ENCODE results near the gene AP2A2.

Gene AP2A2

DNA sequence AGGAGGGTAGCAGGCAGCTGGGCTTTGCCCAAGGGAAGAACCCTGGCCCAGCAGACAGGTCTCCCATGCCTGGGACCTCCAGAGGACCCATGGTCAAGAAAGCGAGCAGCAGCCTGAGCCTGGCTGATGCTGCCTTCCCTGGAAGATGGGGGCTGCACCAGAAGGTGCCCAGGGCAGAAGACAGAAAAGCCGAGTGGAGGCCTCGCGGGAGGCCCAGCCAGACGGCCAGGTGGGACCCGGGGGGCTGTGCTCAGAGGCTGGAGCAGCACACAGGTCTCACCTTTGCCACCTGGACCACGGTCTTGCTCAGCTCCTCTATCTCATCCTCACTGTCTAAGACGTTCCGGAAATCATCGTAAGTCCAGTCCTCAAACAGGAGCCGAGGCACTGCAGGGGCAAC lies 25.9 kb upstream of the AP2A2 start:
- no peak for DNase-seq

GRCh38 chr11:900545-900944 lies 25.1 kb upstream of the AP2A2 start:
- DNase-seq: no peak

DNA sequence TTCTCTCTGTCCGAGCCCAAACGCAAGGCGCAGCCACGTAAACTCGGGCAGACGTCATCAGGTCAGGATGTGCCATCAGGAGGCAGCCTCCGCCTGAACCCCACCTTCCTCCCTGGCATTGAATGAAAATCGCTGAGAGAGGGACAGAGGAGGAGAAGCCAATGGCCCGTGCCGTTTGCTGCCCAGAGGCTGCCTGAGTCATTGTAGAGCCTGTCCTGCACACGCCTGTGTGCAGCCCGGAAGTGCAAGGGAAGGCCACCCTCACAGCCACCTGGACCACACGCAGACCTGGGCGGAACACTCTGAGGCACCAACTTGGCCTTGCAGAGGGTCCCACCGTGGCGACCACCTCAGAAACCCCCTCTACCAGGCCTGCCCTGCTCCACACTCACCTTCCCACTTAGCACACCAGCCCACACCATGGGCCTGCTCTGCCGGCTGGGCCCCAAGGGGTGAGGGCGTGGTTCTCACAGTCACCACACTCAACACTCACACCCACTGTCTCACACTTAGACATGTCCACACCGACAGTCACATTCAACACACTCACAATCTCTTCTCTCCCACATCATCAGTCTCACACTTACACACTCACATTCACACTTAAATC lies 24.1 kb upstream of the AP2A2 start:
- no peak for DNase-seq

GRCh38 chr11:904380-904779 lies 21.3 kb upstream of the AP2A2 start:
- no peak for DNase-seq

GRCh38 chr11:905952-906351 lies 19.7 kb upstream of the AP2A2 start:
- no peak for DNase-seq

DNA sequence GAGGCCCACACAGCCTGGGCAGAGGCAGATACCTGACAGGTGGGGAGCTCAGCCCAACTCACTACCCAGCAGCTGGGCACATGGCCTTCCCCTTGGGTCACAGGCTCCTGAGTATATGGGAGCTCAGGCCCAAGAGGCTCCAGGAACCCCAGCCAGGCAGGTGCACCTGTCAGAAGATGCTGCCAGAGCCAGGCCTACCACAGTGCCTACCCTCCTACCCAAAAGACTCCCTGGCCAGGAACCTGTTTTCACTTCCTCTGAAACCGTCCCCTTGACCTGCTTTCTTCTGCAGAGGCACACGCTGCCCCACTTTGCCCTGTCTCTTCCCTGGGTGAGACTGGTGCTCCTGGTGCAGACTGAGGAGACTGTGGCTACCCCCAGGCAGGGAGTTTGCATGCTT lies 18.0 kb upstream of the AP2A2 start:
- no peak for DNase-seq

DNA sequence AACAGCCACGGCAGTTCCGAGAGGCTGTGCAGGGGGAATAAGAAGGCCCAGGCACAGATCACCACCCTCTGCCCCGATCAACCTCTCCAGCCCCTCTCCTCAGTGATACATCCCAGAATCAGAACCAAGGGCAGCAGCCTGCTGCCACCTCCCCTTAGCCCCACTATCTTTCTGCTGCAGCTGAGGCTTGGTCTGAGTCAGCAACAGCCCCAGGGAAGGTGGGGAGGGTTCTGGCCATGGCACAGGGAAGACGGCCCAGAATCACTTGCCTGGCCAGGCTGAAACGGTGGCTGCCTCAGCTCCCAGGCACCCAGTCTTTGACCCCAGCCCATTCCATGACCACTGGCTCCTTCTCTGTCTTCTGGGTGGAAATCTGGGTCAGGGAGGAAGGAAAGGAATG lies 17.4 kb upstream of the AP2A2 start:
- DNase-seq: no peak

DNA sequence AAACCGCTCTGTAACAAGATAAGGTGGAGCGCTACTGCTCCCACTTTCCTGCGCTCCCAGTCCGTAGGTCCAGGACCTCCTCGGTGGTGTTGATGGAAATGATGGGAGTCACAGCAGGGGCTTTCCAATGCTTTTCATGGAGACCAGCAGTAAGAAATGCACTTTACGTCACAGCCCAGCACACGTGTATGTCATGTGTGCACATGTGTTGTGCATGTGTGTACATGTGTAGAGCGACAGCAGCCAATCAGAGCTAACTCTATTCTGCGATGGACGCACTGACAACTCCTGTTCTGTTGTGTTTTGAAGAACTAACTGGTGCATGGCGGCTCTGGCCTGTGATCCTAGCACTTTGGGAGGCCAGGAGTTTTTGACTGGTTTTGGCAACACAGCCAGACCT lies 16.3 kb upstream of the AP2A2 start:
- no peak for DNase-seq

GRCh38 chr11:910044-910588 lies 15.6 kb upstream of the AP2A2 start:
- DNase-seq: no peak

GRCh38 chr11:910589-911030 lies 15.1 kb upstream of the AP2A2 start, which contains the start of gene CHID1:
TSS of gene CHID1 (minus strand) at chr11:910810. CDS start at chr11:904816, 5,994 bp downstream.
- DNase-seq: peak; percentile 94

- peak; percentile 66 for DNase-seq
Measured at GRCh38 chr11:911031-911889, 14.4 kb upstream of the AP2A2 start.

- no peak for DNase-seq
Measured at GRCh38 chr11:911890-912219, 13.8 kb upstream of the AP2A2 start.

DNA sequence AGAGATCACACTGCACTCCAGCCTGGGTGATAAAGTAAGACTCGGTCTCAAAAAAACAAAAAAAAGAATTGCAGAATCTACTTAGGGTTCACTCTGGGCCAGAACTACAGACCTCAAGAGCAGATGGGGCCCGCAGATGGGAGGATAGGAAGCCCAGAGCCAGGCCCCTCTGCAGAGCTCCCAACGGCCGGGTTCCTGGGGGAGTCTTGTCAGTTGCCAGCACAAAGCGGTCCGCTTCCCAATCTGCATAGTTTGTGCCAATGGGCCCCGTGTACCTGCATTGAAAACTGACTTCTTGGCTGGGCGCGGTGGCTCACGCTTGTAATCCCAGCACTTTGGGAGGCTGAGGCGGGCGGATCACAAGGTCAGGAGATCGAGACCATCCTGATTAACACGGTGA lies 13.4 kb upstream of the AP2A2 start:
- DNase-seq: peak; percentile 13

DNA sequence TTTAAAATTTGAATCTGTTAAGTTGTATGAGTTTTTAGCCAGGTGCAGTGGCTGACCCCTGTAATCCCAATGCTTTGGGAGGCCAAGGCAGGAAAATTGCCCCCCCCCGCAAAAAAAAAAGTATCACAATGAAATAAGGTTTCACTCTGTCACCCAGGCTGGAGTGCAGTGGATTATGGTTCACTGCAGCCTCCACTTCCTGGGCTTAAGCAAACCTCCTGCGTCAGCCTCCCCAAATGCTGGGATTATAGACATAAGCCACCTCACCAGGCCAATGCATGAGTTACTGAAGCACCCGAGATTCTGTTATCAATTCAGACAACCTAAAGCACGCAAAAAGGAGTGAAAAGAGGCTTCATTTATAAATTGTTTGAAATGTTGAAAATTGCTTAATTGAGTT lies 12.6 kb upstream of the AP2A2 start:
- DNase-seq: no peak

DNA sequence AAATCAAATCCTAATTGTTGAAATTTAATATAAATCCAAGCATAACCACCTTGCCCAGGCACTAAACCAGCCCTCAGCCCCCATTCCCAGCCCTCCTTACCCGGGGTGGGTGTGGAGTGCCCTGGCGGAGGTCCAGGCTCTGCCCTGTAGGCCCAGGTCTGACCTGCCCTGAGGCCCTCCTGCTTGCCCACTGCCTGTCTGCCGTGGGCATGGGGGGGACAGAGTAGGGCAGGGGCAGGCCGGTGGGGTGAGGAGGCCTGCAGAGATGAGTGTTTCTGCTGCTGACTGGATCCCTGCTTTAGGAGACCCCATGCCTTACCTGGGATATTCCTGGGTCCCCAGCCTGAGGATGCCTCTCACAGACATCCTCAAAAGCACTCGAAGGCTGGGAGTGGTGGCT lies 11.5 kb upstream of the AP2A2 start:
- peak; percentile 13 for DNase-seq

DNA sequence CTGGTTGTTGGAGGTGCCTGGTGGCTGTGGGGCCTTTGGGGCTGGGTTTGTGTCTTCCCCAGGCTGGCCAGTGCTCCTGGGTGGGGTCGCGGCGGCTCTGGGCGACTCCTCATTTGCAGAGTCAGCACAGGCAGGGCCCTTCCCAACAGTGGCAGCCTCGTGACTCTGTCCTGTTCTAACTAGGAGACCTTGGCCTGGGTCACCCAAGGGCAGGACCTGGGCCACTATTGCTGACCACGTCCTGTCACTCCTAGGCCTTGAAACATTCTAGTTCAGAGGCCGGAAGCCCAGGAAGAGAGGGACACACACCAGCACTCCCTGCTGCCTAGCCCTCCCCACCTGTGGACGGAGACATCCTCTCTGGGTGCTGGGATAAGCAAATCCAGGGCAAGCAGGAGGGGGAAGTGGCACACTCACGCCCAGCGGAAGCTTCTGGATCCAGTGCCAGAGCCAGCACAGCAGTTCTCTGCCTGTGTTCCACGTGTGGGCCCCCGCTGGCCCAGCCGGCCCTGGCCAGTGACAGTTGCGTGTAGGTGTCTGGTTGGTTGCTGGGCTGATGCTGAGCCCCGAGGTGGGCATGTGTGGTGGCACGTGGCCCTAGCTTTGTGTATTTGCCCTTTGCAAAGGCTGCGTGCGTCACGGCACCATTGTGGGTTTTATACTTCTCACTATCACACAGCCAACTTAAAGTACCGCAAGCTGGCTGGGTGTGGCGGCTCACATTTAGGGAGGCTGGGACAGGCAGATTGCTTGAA lies 10.7 kb upstream of the AP2A2 start:
- peak; percentile 57 for DNase-seq

- no peak for DNase-seq
Measured at GRCh38 chr11:917426-917825, 8.2 kb upstream of the AP2A2 start.

- DNase-seq: no peak
Measured at GRCh38 chr11:921921-922678, 3.6 kb upstream of the AP2A2 start.

DNA sequence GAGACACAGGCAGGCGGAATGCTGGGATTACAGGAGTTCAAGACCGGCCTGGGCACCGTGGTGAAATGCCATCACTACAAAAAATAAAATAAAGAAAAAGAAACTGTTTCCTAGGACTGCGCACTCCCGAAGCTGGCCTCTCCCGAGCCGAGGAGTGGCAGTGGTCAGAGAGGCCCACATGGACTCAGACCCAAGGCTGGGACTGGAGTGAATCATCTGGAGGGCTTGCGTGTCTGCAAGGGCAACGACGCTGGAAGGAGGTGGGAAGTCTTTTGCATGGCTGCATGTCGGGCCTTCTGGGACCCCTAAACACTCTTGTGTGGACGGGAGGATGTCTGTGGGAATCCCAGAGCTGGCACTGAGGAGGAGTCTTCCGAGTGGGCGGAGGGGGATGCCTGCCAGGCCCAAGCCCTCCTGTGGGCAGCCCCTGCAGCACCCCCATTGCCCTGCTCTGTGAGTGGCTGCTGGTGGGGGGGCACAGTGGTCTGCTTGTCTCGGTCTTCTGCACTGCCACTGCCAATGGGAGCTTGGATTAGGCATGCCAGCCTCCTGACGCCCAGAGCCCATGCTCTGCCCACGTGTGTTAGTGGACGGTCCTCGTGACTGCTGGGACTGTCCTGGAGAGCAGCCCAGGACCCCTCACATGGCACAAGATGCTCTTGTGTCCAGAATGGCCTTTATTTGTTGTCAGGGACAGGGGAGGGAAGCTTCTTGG lies 1.8 kb upstream of the AP2A2 start:
- no peak for DNase-seq

DNA sequence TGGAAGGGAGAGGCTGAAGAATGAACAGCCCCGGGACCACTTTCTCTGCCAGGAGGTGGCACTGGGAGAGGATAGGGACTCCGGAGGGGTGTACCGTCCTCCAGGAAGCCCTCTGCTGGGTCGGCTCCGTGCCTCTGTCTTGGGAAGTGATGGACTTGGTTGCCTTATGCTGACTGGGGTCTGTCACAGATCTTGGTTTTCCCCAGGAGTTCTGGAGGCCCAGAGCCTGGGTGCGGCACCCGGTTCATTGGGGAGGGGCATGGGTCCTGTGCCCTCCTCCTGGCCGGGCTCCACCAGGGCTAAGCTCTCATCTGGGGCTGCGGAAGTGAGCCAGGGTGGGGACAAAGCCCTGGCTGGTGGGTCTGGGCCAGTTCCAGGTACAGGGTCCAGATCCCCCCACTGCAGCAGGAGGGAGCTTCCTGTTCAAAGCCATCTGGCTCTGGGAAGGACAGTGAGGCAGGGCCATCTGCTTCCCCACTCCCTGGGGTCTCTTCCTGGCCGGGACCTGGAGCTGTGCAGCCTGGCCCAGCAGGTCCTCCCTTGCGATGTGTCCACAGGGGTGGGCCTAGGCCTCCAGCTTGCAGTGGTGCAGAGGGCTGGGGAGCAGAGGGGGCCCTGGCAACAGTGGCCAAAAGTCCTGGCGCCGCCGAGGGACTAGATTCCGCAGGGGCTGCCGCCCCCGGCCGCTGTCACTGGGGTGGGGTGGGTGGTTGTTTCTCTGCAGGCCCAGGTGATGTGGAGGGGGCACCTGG lies 1.1 kb upstream of the AP2A2 start:
- no peak for DNase-seq

DNA sequence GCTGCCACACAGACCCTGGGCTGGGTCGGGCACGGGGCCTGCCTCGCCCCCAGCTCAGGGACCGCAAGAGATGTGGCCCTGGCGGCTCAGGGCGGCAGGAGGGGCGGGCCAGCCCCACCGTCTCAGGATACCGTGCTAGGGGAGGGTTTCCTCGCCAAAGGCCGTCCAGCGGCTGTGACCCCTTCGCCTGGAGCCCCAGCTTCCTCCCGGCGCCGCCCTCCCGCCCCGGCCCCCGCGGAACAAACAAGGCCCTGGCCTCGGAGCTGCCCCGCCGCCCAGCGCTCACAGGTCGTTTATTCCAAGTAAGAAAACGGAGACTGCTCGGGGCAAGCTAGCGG lies 543 bp upstream of the AP2A2 start:
- DNase-seq: peak; percentile 50

Measured in femur (tissue), 1 donor.